A549 (cell line): ENCODE measurements around the gene IGFL2. TPM values are rescaled to one million over a fixed set of nuclear protein-coding genes. Genes with fewer than 3 reads are reported as not detected.

Experiments used
- ATAC-seq, 2 experiments: fragments of 200-7000 bp in 1 of 2; fragments of >200 bp in 1 of 2; cut with Nextera tagmentation in 1 of 2; cut with Tn5 transposase in 1 of 2; 3 replicates each; pipeline versions ENCODE4 v1.8.0 to v1.9.1; 2018 to 2020; ENCODE audit warnings: mild to moderate bottlenecking in 1 of 2, moderate library complexity in 1 of 2
- CTCF ChIA-PET: fragments of 300-600 bp; sonication (Branson Sonifier 250); formaldehyde crosslinking; extraction: SDS; loops from one replicate; lab custom pipeline; 2021; ENCODE audit warnings: antibody characterized with exemption, inconsistent platforms; lab: Yijun Ruan, JAX
- POLR2A ChIA-PET: fragments of 350-600 bp; formaldehyde crosslinking; extraction: SDS; loops from one replicate; lab custom pipeline; 2021; ENCODE audit warnings: antibody characterized with exemption, inconsistent platforms; lab: Yijun Ruan, JAX
- DNase-seq, 2 experiments: peaks; one replicate each; pipeline versions ENCODE4 v3.0.0 to v3.0.0-alpha.2; 2011 to 2016; ENCODE audit warnings: low read depth in 1 of 2, low spot score in 1 of 2
- FAIRE-seq: peaks from 2 replicates; lab custom pipeline; 2011; peaks lifted over from hg19 to GRCh38; lab: Jason Lieb, UNC
- H3K27ac ChIP-seq, 2 experiments: fragments of >200 bp; sonication (Bioruptor Twin); formaldehyde crosslinking; 3 replicates each; pipeline ENCODE4 v1.5.1; 2016 to 2017
- H3K4me1 ChIP-seq: fragments of >200 bp; sonication (Bioruptor Twin); formaldehyde crosslinking; 3 replicates; pipeline ENCODE4 v1.6.1; 2016
- H3K4me2 ChIP-seq: fragments of >200 bp; sonication (Bioruptor Twin); formaldehyde crosslinking; 3 replicates; pipeline ENCODE4 v1.6.1; 2016
- H3K4me3 ChIP-seq: fragments of >200 bp; sonication (Bioruptor Twin); formaldehyde crosslinking; 3 replicates; pipeline ENCODE4 v1.5.1; 2016
- H3K9me3 ChIP-seq: fragments of >200 bp; sonication (Bioruptor Twin); formaldehyde crosslinking; 3 replicates; pipeline ENCODE4 v1.6.1; 2016
- ATOH8 ChIP-seq: fragments of 250-450 bp; sonication (Bioruptor Pico); IDR thresholded peaks from 2 replicates; pipeline ENCODE4 v1.5.0; 2020; ENCODE audit warnings: low read depth, mild to moderate bottlenecking, moderate library complexity
- BHLHE40 ChIP-seq: IDR thresholded peaks from 2 replicates; pipeline ENCODE4 v1.6.1; 2012; ENCODE audit warnings: low read depth, low read length, inconsistent platforms
- CHD2 ChIP-seq: fragments of 150-350 bp; IDR thresholded peaks from 2 replicates; pipeline ENCODE4 v1.6.1; 2014; ENCODE audit warnings: low read length; ENCODE audit not compliant: partially characterized antibody
- EHF ChIP-seq: fragments of 250-450 bp; sonication (Bioruptor Pico); IDR thresholded peaks from 2 replicates; pipeline ENCODE4 v1.5.0; 2020; ENCODE audit warnings: mild to moderate bottlenecking
- EHMT2 ChIP-seq: fragments of 200-600 bp; sonication (generic); IDR thresholded peaks from 2 replicates; pipeline ENCODE4 v1.6.1; 2016; ENCODE audit warnings: antibody characterized with exemption, low read depth, mild to moderate bottlenecking, moderate library complexity
- FOSB ChIP-seq: fragments of 250-450 bp; sonication (Bioruptor Pico); IDR thresholded peaks from 2 replicates; pipeline ENCODE4 v1.5.0; 2020; ENCODE audit warnings: mild to moderate bottlenecking, moderate library complexity
- FOSL2 ChIP-seq, 2 experiments: fragments of 450-650 bp in 1 of 2; fragments of >200 bp in 1 of 2; sonication (Bioruptor Twin) in 1 of 2; formaldehyde crosslinking; IDR thresholded peaks; 2 replicates each; pipeline versions ENCODE4 v1.5.0 to v1.6.1; 2016 to 2020; ENCODE audit warnings: mild to moderate bottlenecking in 1 of 2, moderate library complexity in 1 of 2
- GATA3 ChIP-seq: IDR thresholded peaks from 2 replicates; pipeline ENCODE4 v1.6.1; 2012; ENCODE audit warnings: borderline replicate concordance
- HES2 ChIP-seq: fragments of >200 bp; sonication (Bioruptor Twin); formaldehyde crosslinking; IDR thresholded peaks from 2 replicates; pipeline ENCODE4 v1.6.1; 2016
- HMGXB4 ChIP-seq: fragments of 250-450 bp; sonication (Bioruptor Pico); IDR thresholded peaks from 2 replicates; pipeline ENCODE4 v1.5.0; 2021; ENCODE audit warnings: mild to moderate bottlenecking, moderate library complexity, borderline replicate concordance
- JUNB ChIP-seq: fragments of >200 bp; sonication (Bioruptor Twin); formaldehyde crosslinking; IDR thresholded peaks from 2 replicates; pipeline ENCODE4 v1.6.1; 2016
- KDM1A ChIP-seq: fragments of 200-600 bp; sonication (generic); IDR thresholded peaks from 2 replicates; pipeline ENCODE4 v1.6.1; 2016; ENCODE audit warnings: low read depth, mild to moderate bottlenecking
- KDM5A ChIP-seq: fragments of 200-600 bp; sonication (generic); IDR thresholded peaks from 2 replicates; pipeline ENCODE4 v1.6.1; 2016; ENCODE audit warnings: antibody characterized with exemption, mild to moderate bottlenecking
- MAFK ChIP-seq: fragments of 450-650 bp; IDR thresholded peaks from 2 replicates; pipeline ENCODE4 v1.6.1; 2014; ENCODE audit not compliant: partially characterized antibody
- MAX ChIP-seq: IDR thresholded peaks from 2 replicates; pipeline ENCODE4 v1.6.1; 2012
- MYC ChIP-seq: IDR thresholded peaks from 2 replicates; pipeline ENCODE4 v1.6.1; 2012; ENCODE audit warnings: mild to moderate bottlenecking, inconsistent platforms, low read length, improper control_type of control experiment, borderline replicate concordance
- NPAS2 ChIP-seq: fragments of 250-450 bp; sonication (Bioruptor Pico); IDR thresholded peaks from 2 replicates; pipeline ENCODE4 v1.8.0; 2022; ENCODE audit warnings: mild to moderate bottlenecking, moderate library complexity, borderline replicate concordance
- PBX3 ChIP-seq: IDR thresholded peaks from 2 replicates; pipeline ENCODE4 v1.6.1; 2012
- RAD21 ChIP-seq, 2 experiments: fragments of >200 bp in 1 of 2; sonication (Bioruptor Twin) in 1 of 2; formaldehyde crosslinking in 1 of 2; IDR thresholded peaks in 1 of 2; conservative IDR thresholded peaks in 1 of 2; 2 replicates in 1 of 2; 3 replicates in 1 of 2; pipeline ENCODE4 v1.6.1; 2012 to 2018; ENCODE audit warnings: inconsistent platforms in 1 of 2
- REST ChIP-seq: fragments of 200-600 bp; sonication (generic); IDR thresholded peaks from 2 replicates; pipeline ENCODE4 v1.6.1; 2016; ENCODE audit warnings: antibody characterized with exemption, mild to moderate bottlenecking, moderate library complexity
- RFX5 ChIP-seq: fragments of 450-650 bp; IDR thresholded peaks from 2 replicates; pipeline ENCODE4 v1.7.1; 2014; ENCODE audit warnings: antibody characterized with exemption, mild to moderate bottlenecking, moderate library complexity
- RNF2 ChIP-seq: fragments of 200-600 bp; sonication (generic); IDR thresholded peaks from 2 replicates; pipeline ENCODE4 v1.6.1; 2016; ENCODE audit warnings: low read depth, mild to moderate bottlenecking, antibody characterized with exemption, moderate library complexity, borderline replicate concordance
- SMC3 ChIP-seq: fragments of >200 bp; sonication (Bioruptor Twin); formaldehyde crosslinking; IDR thresholded peaks from 3 replicates; pipeline ENCODE4 v1.6.1; 2018; ENCODE audit warnings: inconsistent platforms
- SREBF2 ChIP-seq: fragments of 450-650 bp; IDR thresholded peaks from 2 replicates; pipeline ENCODE4 v1.6.1; 2014; ENCODE audit warnings: mild to moderate bottlenecking, moderate library complexity
- TP53 ChIP-seq: fragments of 250-450 bp; sonication (Bioruptor Pico); IDR thresholded peaks from 2 replicates; pipeline ENCODE4 v1.5.0; 2021; ENCODE audit warnings: mild to moderate bottlenecking, moderate library complexity
- ZC3H11A ChIP-seq: fragments of 450-650 bp; IDR thresholded peaks from 2 replicates; pipeline ENCODE4 v1.6.1; 2014; ENCODE audit warnings: antibody characterized with exemption, mild to moderate bottlenecking
- ZFP36 ChIP-seq: fragments of 450-650 bp; IDR thresholded peaks from 2 replicates; pipeline ENCODE4 v1.6.1; 2014; ENCODE audit warnings: borderline replicate concordance; ENCODE audit not compliant: partially characterized antibody
- ZNF302 ChIP-seq: fragments of 250-450 bp; sonication (Bioruptor Pico); IDR thresholded peaks from 2 replicates; pipeline ENCODE4 v1.9.0; 2021; ENCODE audit warnings: inconsistent platforms, mild to moderate bottlenecking, moderate library complexity
- WGBS: methylation state at CpG from one replicate; pipeline ENCODE4 v1.1.6; 2017; ENCODE audit errors: missing lambda C conversion rate; 5-methylcytosine and 5-hydroxymethylcytosine counted together
- polyA plus RNA-seq, 4 experiments: library from polyadenylated mRNA; depleted of rRNA in 3 of 4; stranded (reverse); fragments of >200 nt; fragmentation: RNase III in 1 of 4; extraction: RNeasy Plus Mini Kit Qiagen cat#74134 plus additional on column Dnase treatment in 1 of 4; gene quantifications; 2 replicates in 3 of 4; 3 replicates in 1 of 4; pipeline ENCODE4 v1.2.3, GENCODE V29; 2011 to 2017

The IGFL2 gene
- polyA plus RNA-seq, 2 of the 4 experiments (the other 2 are of a cell fraction), result 0.78 to 1.1 TPM

- no peak for TF ChIP-seq MAFK
- no peak for TF ChIP-seq SREBF2
- TF ChIP-seq EHF (CRISPR knock-in tag), result no peak
- no peak for TF ChIP-seq HMGXB4
- TF ChIP-seq GATA3, result peak; percentile 57; the same call in 1 of the 2 replicates
- no peak for TF ChIP-seq ZNF302
- no peak for TF ChIP-seq ZC3H11A
- TF ChIP-seq MAX, result 0 out of 2 replicates have a peak, but pooled peaks have one; percentile 23
- no peak for TF ChIP-seq NPAS2
- TF ChIP-seq MYC, result no peak
- Histone ChIP-seq H3K4me2 (peak overlapping the region; percentile 18; the same call in 2 of the 3 replicates), H3K4me1 (peaks cover 7% of the 10 kb centered on the region; the same call in 1 of the 3 replicates), H3K27ac (no peak overlapping the region), H3K9me3 (peaks cover 20% of the 10 kb centered on the region), H3K4me3 (no peak overlapping the region)
- DNase-seq (no peak), FAIRE-seq (no peak), ATAC-seq (no peak)
- CTCF ChIA-PET, result interaction anchor here (0.6 to 2.7 kb wide), 7 partner anchors 22 to 131 kb away, joined by 3 to 14 read pairs (median 4); no protein-coding TSS in a partner anchor
- POLR2A ChIA-PET, result no interaction called here
- WGBS, result 35% methylated on average over 4 of the region's 4 CpGs
Measured at GRCh38 chr19:46159418-46160232, 11.6 kb downstream of the IGFL2 start.

GRCh38 chr19:46160233-46160775 is 12.3 kb downstream of the IGFL2 start:
- Histone ChIP-seq H3K4me1 (peaks cover 7% of the 10 kb centered on the region; the same call in 1 of the 3 replicates), H3K27ac (no peak overlapping the region), H3K4me3 (no peak overlapping the region), H3K4me2 (peak overlapping the region; percentile 18; the same call in 2 of the 3 replicates), H3K9me3 (peaks cover 20% of the 10 kb centered on the region)
- no peak for DNase-seq
- ChIA-PET POLR2A (interaction anchor here (0.8 kb wide), 1 partner anchor 20 kb away, joined by 3 read pairs; no protein-coding TSS in a partner anchor), CTCF (interaction anchor here (0.6 to 2.7 kb wide), 8 partner anchors 18 to 131 kb away, joined by 3 to 14 read pairs (median 4); no protein-coding TSS in a partner anchor)
- no peak for FAIRE-seq
- no peak; a peak in 1 of 6 replicates for ATAC-seq
- WGBS, result 93% methylated on average over 7 of the region's 7 CpGs
- TF ChIP-seq TP53 (CRISPR knock-in tag) (no peak), CHD2 (no peak), KDM1A (no peak), REST (no peak), BHLHE40 (no peak), FOSL2 (IDR thresholded peaks at IDR 0.05) (no peak), FOSL2 (CRISPR knock-in tag; IDR thresholded peaks at IDR 0.05) (no peak), KDM5A (no peak), HES2 (no peak), EHMT2 (no peak), RFX5 (no peak), SMC3 (no peak), RAD21 (conservative IDR thresholded peaks at IDR 0.05 in 1 of 2, IDR thresholded peaks at IDR 0.05 in 1 of 2) (no peak), JUNB (no peak), ZC3H11A (no peak), FOSB (no peak), RNF2 (no peak), ZFP36 (no peak), PBX3 (no peak), ATOH8 (CRISPR knock-in tag) (no peak)
